ENCODE results near the gene PAX3. TPM values are rescaled to one million over a fixed set of nuclear protein-coding genes. Genes with fewer than 3 reads are reported as not detected.

PAX3 gene
- total RNA-seq, 1 donor, result not detected

GRCh38 chr2:222176890-222177289, 121.9 kb downstream of the PAX3 start:
- no peaks in the 10 kb centered on the region for H3K36me3 ChIP-seq (ENCODE audit: insufficient read depth, low read length)
- no peaks in the 10 kb centered on the region for H3K9me3 ChIP-seq (ENCODE audit: low read depth, low read length)
- H3K4me3 ChIP-seq (ENCODE audit: insufficient read depth, low read length), result no peak overlapping the region
- H2AFZ ChIP-seq (ENCODE audit: low read length), result no peak overlapping the region
- H3K27ac ChIP-seq (ENCODE audit: low read depth, low read length), result no peak overlapping the region
- H3K4me2 ChIP-seq (ENCODE audit: insufficient read depth, low read length), result no peak overlapping the region
- DNase-seq (ENCODE audit: insufficient read length, low spot score, missing footprints), result no peak
- no peaks in the 10 kb centered on the region for H3K79me2 ChIP-seq (ENCODE audit: insufficient read depth, low read length)
- H3K27me3 ChIP-seq (ENCODE audit: insufficient read depth, low read length), result no peaks in the 10 kb centered on the region
- no peaks in the 10 kb centered on the region for H3K4me1 ChIP-seq (ENCODE audit: insufficient read depth, low read length)
- H4K20me1 ChIP-seq (ENCODE audit: insufficient read depth, low read length), result no peaks in the 10 kb centered on the region
- TF ChIP-seq CTCF (IDR thresholded peaks at IDR 0.05; ENCODE audit: extremely low read depth, low read depth, low read length), result no peak

DNA sequence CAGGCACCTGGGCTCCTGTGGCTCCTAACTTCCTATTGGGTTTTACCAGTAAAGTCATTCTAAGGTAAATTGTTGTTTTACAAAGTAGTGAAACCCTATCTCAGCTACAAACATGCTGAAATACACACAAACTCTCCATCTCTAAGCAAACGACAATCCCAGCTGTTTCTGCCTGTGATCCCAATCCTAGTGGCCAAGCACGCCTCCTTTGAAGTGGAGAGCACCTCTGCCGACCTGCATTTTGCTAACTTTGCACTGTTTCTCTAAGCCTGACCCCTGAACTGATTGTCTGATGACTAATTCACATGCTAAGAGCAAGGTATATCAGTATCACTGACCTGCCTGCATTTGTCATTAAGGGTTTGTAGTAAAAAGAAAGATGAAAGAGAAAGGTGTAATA, 124.3 kb downstream of the PAX3 start:
- Histone ChIP-seq H2AFZ (ENCODE audit: low read length) (no peak overlapping the region), H3K36me3 (ENCODE audit: insufficient read depth, low read length) (no peaks in the 10 kb centered on the region), H3K9me3 (ENCODE audit: low read depth, low read length) (no peaks in the 10 kb centered on the region), H3K4me2 (ENCODE audit: insufficient read depth, low read length) (no peak overlapping the region), H3K79me2 (ENCODE audit: insufficient read depth, low read length) (no peaks in the 10 kb centered on the region), H3K4me1 (ENCODE audit: insufficient read depth, low read length) (no peaks in the 10 kb centered on the region), H3K27ac (ENCODE audit: low read depth, low read length) (no peak overlapping the region), H4K20me1 (ENCODE audit: insufficient read depth, low read length) (no peaks in the 10 kb centered on the region), H3K27me3 (ENCODE audit: insufficient read depth, low read length) (no peaks in the 10 kb centered on the region), H3K4me3 (ENCODE audit: insufficient read depth, low read length) (no peak overlapping the region)
- TF ChIP-seq CTCF (IDR thresholded peaks at IDR 0.05; ENCODE audit: extremely low read depth, low read depth, low read length), result no peak
- DNase-seq (ENCODE audit: insufficient read length, low spot score, missing footprints), result no peak

- no peaks in the 10 kb centered on the region for H3K4me1 ChIP-seq (ENCODE audit: insufficient read depth, low read length)
- H3K36me3 ChIP-seq (ENCODE audit: insufficient read depth, low read length), result no peaks in the 10 kb centered on the region
- no peak overlapping the region for H3K4me3 ChIP-seq (ENCODE audit: insufficient read depth, low read length)
- H3K27ac ChIP-seq (ENCODE audit: low read depth, low read length), result no peak overlapping the region
- peaks cover 3% of the 10 kb centered on the region for H3K9me3 ChIP-seq (ENCODE audit: low read depth, low read length)
- no peaks in the 10 kb centered on the region for H3K79me2 ChIP-seq (ENCODE audit: insufficient read depth, low read length)
- H3K4me2 ChIP-seq (ENCODE audit: insufficient read depth, low read length), result no peak overlapping the region
- no peaks in the 10 kb centered on the region for H4K20me1 ChIP-seq (ENCODE audit: insufficient read depth, low read length)
- no peak for DNase-seq (ENCODE audit: insufficient read length, low spot score, missing footprints)
- no peak overlapping the region for H2AFZ ChIP-seq (ENCODE audit: low read length)
- no peak for TF ChIP-seq CTCF (IDR thresholded peaks at IDR 0.05; ENCODE audit: extremely low read depth, low read depth, low read length)
- no peaks in the 10 kb centered on the region for H3K27me3 ChIP-seq (ENCODE audit: insufficient read depth, low read length)
These were observed 129.5 kb downstream of the PAX3 start for GRCh38 chr2:222169346-222169745.

DNA sequence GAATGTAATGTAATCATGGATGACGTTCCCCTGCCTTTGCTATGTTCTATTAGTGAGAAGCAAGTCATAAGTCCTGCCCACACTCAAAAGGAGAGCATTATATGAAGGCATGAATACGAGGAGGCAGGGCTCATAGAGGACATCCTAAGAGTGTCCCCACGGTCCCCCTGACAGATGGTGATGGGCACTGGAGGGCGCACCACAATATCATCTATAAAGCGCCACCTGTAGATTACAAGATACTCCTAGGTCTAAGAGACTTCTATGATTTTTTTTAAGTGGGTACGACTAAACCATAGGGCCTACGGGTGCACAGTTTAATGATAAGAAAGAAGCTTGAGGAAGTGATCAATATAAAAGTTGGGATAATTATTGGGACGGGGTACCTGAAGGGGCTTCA, 131.0 kb downstream of the PAX3 start:
- H3K27ac ChIP-seq (ENCODE audit: low read depth, low read length), result no peak overlapping the region
- no peak overlapping the region for H3K4me2 ChIP-seq (ENCODE audit: insufficient read depth, low read length)
- H3K9me3 ChIP-seq (ENCODE audit: low read depth, low read length), result peaks cover 3% of the 10 kb centered on the region
- no peaks in the 10 kb centered on the region for H4K20me1 ChIP-seq (ENCODE audit: insufficient read depth, low read length)
- no peak for DNase-seq (ENCODE audit: insufficient read length, low spot score, missing footprints)
- no peaks in the 10 kb centered on the region for H3K4me1 ChIP-seq (ENCODE audit: insufficient read depth, low read length)
- no peak for TF ChIP-seq CTCF (IDR thresholded peaks at IDR 0.05; ENCODE audit: extremely low read depth, low read depth, low read length)
- H2AFZ ChIP-seq (ENCODE audit: low read length), result no peak overlapping the region
- no peak overlapping the region for H3K4me3 ChIP-seq (ENCODE audit: insufficient read depth, low read length)
- H3K27me3 ChIP-seq (ENCODE audit: insufficient read depth, low read length), result no peaks in the 10 kb centered on the region
- no peaks in the 10 kb centered on the region for H3K79me2 ChIP-seq (ENCODE audit: insufficient read depth, low read length)
- no peaks in the 10 kb centered on the region for H3K36me3 ChIP-seq (ENCODE audit: insufficient read depth, low read length)

Data from osteoblast (primary cell).